ENCODE measurements around the gene RRP8. TPM values are rescaled to one million over a fixed set of nuclear protein-coding genes. Genes with fewer than 3 reads are reported as not detected.

RRP8 gene
- total and polyA plus RNA-seq, 9 of the 15 experiments (the other 6 are each of a cell fraction or from before 2014, with no cell fraction given) = 5.7 to 47.3 (median 32.6) TPM

GRCh38 chr11:6568191-6568918, 35.1 kb downstream of the RRP8 start (continued):
- TF ChIP-seq ETS1 (conservative IDR thresholded peaks at IDR 0.05; ENCODE audit: control insufficient read depth, low read depth, low read length) (peak; percentile 91; the same call in 1 of the 2 replicates), THAP12 (CRISPR knock-in tag; IDR thresholded peaks at IDR 0.05) (no peak)

- H3K9me1 ChIP-seq (ENCODE audit: control insufficient read depth, insufficient read depth, low read length) = peaks cover 14% of the 10 kb centered on the region
- H3K36me3 ChIP-seq (ENCODE audit: control insufficient read depth, insufficient read depth, low read length) = no peaks in the 10 kb centered on the region
- H3K79me2 ChIP-seq (ENCODE audit: control insufficient read depth, insufficient read depth, low read length) = no peaks in the 10 kb centered on the region
- DNase-seq (ENCODE audit: extremely low read depth in 1 of 4, low spot score in 3 of 4) (no peak), FAIRE-seq (no peak), ATAC-seq (no peak)
- 92% methylated on average over 7 of the region's 7 CpGs for WGBS (ENCODE audit: insufficient coverage, low coverage, missing lambda C conversion rate)
- no peak overlapping the region for H3K4me3 ChIP-seq
- H3K4me1 ChIP-seq (replicated peaks in 1 of 2; ENCODE audit: control insufficient read depth in 2 of 2, insufficient read depth in 2 of 2, low read length in 2 of 2) = peaks cover 51 to 61% of the 10 kb centered on the region in 2 experiments
- no TSS peak for BruUV-seq (replicated peaks)
- ChIA-PET CTCF (ENCODE audit: low intra/inter-chr PET ratio) (no interaction called here), POLR2A (interaction anchor here (1.5 to 2.6 kb wide), 2 partner anchors 12 to 13 kb away, joined by 8 to 19 read pairs; no protein-coding TSS in a partner anchor)
- H4K20me1 ChIP-seq (replicated peaks; ENCODE audit: control insufficient read depth, insufficient read depth, low read length) = no peaks in the 10 kb centered on the region
- H3K9me3 ChIP-seq (replicated peaks; ENCODE audit: control insufficient read depth, insufficient read depth, low read depth, low read length) = no peaks in the 10 kb centered on the region
- no peak overlapping the region for H2AFZ ChIP-seq (ENCODE audit: low read depth, low read length)
- H3K9ac ChIP-seq (ENCODE audit: insufficient read depth in 1 of 2, low read depth in 2 of 2, low read length in 2 of 2) = peak overlapping the region in 1 of 2 experiments; percentile 43; a peak in 1 of 4 replicates
- intact Hi-C loops (cut with micrococcal nuclease) = no loop called here
- H3K27ac ChIP-seq (ENCODE audit: extremely low read depth, low read depth, low read length) = no peak overlapping the region
- in situ Hi-C loops (cut with MboI) = no loop called here
- no peaks in the 10 kb centered on the region for H3K27me3 ChIP-seq (ENCODE audit: control insufficient read depth in 2 of 2, insufficient read depth in 2 of 2, low read length in 2 of 2)
- no peak overlapping the region for H3K4me2 ChIP-seq (ENCODE audit: insufficient read depth, low read length)
- TF ChIP-seq ZNF274 (IDR thresholded peaks at IDR 0.05; ENCODE audit: borderline replicate concordance, low read depth, low read length) (no peak), SIRT6 (IDR thresholded peaks at IDR 0.05; ENCODE audit: low read depth, low read length) (no peak), CREBBP (IDR thresholded peaks at IDR 0.05; ENCODE audit: low read depth, low read length) (no peak), EHMT2 (IDR thresholded peaks at IDR 0.05) (no peak), PRDM10 (IDR thresholded peaks at IDR 0.05; ENCODE audit: partially characterized antibody) (no peak), BHLHE40 (IDR thresholded peaks at IDR 0.05; ENCODE audit: low read length) (no peak), ZNF639 (CRISPR knock-in tag; conservative IDR thresholded peaks at IDR 0.05 in 1 of 2, IDR thresholded peaks at IDR 0.05 in 1 of 2) (no peak)
Measured at GRCh38 chr11:6567371-6567745, 36.1 kb downstream of the RRP8 start.

Data from K562 (cell line).